Astrocyte (in vitro differentiated cells and primary cell): ENCODE results near the gene KCNMA1. TPM values are rescaled to one million over a fixed set of nuclear protein-coding genes. Genes with fewer than 3 reads are reported as not detected.

ENCODE experiments used
- DNase-seq: peaks from one replicate; pipeline ENCODE4 v3.0.0-alpha.2; 2010; ENCODE audit warnings: low read depth
- FAIRE-seq: peaks from 2 replicates; lab custom pipeline; 2011; peaks lifted over from hg19 to GRCh38; lab: Jason Lieb, UNC
- H2AFZ ChIP-seq: 2 replicates; pipeline ENCODE4 v1.6.0; 2012; ENCODE audit warnings: low read depth, low read length, inconsistent platforms
- H3K27ac ChIP-seq: 2 replicates; pipeline ENCODE4 v1.5.1; 2011; ENCODE audit warnings: low read depth, low read length, inconsistent platforms
- H3K27me3 ChIP-seq: 2 replicates; pipeline ENCODE4 v1.6.0; 2011; ENCODE audit warnings: low read length, inconsistent platforms; ENCODE audit not compliant: insufficient read depth
- H3K36me3 ChIP-seq: 2 replicates; pipeline ENCODE4 v1.5.1; 2011; ENCODE audit warnings: low read length, inconsistent platforms; ENCODE audit not compliant: insufficient read depth
- H3K4me1 ChIP-seq: 2 replicates; pipeline ENCODE4 v1.5.1; 2011; ENCODE audit warnings: low read length, inconsistent platforms; ENCODE audit not compliant: insufficient read depth
- H3K4me2 ChIP-seq: 2 replicates; pipeline ENCODE4 v1.6.0; 2012; ENCODE audit warnings: low read length, inconsistent platforms
- H3K4me3 ChIP-seq: 2 replicates; pipeline ENCODE4 v1.5.1; 2011; ENCODE audit warnings: low read depth, mild to moderate bottlenecking, low read length, inconsistent platforms; ENCODE audit not compliant: insufficient read depth
- H3K79me2 ChIP-seq: 2 replicates; pipeline ENCODE4 v1.6.0; 2012; ENCODE audit warnings: mild to moderate bottlenecking, low read length, inconsistent platforms; ENCODE audit not compliant: insufficient read depth
- H3K9ac ChIP-seq: 2 replicates; pipeline ENCODE4 v1.6.0; 2012; ENCODE audit warnings: mild to moderate bottlenecking, low read length, inconsistent platforms
- H3K9me3 ChIP-seq: 2 replicates; pipeline ENCODE4 v1.5.1; 2012; ENCODE audit warnings: low read depth, mild to moderate bottlenecking, low read length, inconsistent platforms; ENCODE audit not compliant: insufficient read depth
- H4K20me1 ChIP-seq: 2 replicates; pipeline ENCODE4 v1.6.0; 2012; ENCODE audit warnings: low read length, inconsistent platforms; ENCODE audit not compliant: insufficient read depth
- H3K27ac Mint-ChIP-seq: one replicate; pipeline ENCODE4 v1.8.0; 2021; ENCODE audit warnings: mild to moderate bottlenecking, mixed read lengths; ENCODE audit not compliant: unreplicated experiment
- H3K27me3 Mint-ChIP-seq: one replicate; pipeline ENCODE4 v1.8.0; 2021; ENCODE audit warnings: low read depth, mixed read lengths; ENCODE audit not compliant: unreplicated experiment
- H3K36me3 Mint-ChIP-seq: one replicate; pipeline ENCODE4 v1.8.0; 2021; ENCODE audit warnings: low read depth, mixed read lengths; ENCODE audit not compliant: unreplicated experiment
- H3K4me1 Mint-ChIP-seq: one replicate; pipeline ENCODE4 v1.8.0; 2021; ENCODE audit warnings: low read depth, mixed read lengths; ENCODE audit not compliant: unreplicated experiment
- H3K4me3 Mint-ChIP-seq: one replicate; pipeline ENCODE4 v1.8.0; 2021; ENCODE audit warnings: mild to moderate bottlenecking, moderate library complexity, mixed read lengths; ENCODE audit not compliant: unreplicated experiment
- H3K9me3 Mint-ChIP-seq: one replicate; pipeline ENCODE4 v1.8.0; 2021; ENCODE audit warnings: mild to moderate bottlenecking, mixed read lengths; ENCODE audit not compliant: unreplicated experiment
- CTCF ChIP-seq: IDR thresholded peaks from 2 replicates; pipeline ENCODE4 v1.5.1; 2011; ENCODE audit warnings: low read depth, mild to moderate bottlenecking, inconsistent platforms, low read length, moderate library complexity; ENCODE audit not compliant: insufficient read depth
- EZH2 ChIP-seq: IDR thresholded peaks from 2 replicates; pipeline ENCODE4 v1.6.1; 2012; ENCODE audit warnings: mild to moderate bottlenecking, low read length, inconsistent platforms; ENCODE audit not compliant: insufficient read depth
- total RNA-seq: library from RNA; stranded (reverse); gene quantifications from 2 replicates; pipeline ENCODE4 v1.2.1, GENCODE V29; 2021

KCNMA1 gene
- total RNA-seq, 1 donor from 2014 or later: 45.8 TPM

GRCh38 chr10:77496941-77497420 lies 140.6 kb downstream of the KCNMA1 start:
- Mint-ChIP-seq H3K36me3 (peaks cover 5% of the 10 kb centered on the region), H3K27me3 (no peaks in the 10 kb centered on the region), H3K4me3 (no peak overlapping the region), H3K27ac (peak overlapping the region; percentile 9), H3K4me1 (peaks cover 21% of the 10 kb centered on the region), H3K9me3 (no peaks in the 10 kb centered on the region)
- TF ChIP-seq CTCF: no peak
- TF ChIP-seq EZH2: no peak
- Histone ChIP-seq H3K4me1 (peaks cover 45% of the 10 kb centered on the region), H3K79me2 (peaks cover 5% of the 10 kb centered on the region), H3K4me2 (peak overlapping the region; percentile 4), H3K4me3 (no peak overlapping the region), H3K27ac (peak overlapping the region; percentile 31), H3K27me3 (no peaks in the 10 kb centered on the region), H4K20me1 (no peaks in the 10 kb centered on the region), H3K36me3 (no peaks in the 10 kb centered on the region), H2AFZ (no peak overlapping the region), H3K9ac (no peak overlapping the region), H3K9me3 (no peaks in the 10 kb centered on the region)
- FAIRE-seq (peak; percentile 9), DNase-seq (peak; percentile 51)

GRCh38 chr10:77494756-77495541 lies 142.7 kb downstream of the KCNMA1 start:
- H3K27me3 Mint-ChIP-seq: no peaks in the 10 kb centered on the region
- no peak for FAIRE-seq
- TF ChIP-seq CTCF (no peak), EZH2 (no peak)

GRCh38 chr10:77494327-77494726 lies 143.3 kb downstream of the KCNMA1 start:
- no peak for FAIRE-seq
- H3K9me3 Mint-ChIP-seq: no peaks in the 10 kb centered on the region

More at GRCh38 chr10:77494756-77495541, 142.7 kb downstream of the KCNMA1 start:
- no peak overlapping the region for H3K9ac ChIP-seq
- H3K4me2 ChIP-seq: peak overlapping the region; percentile 42
- H3K27ac ChIP-seq: no peak overlapping the region
- no peaks in the 10 kb centered on the region for H3K9me3 ChIP-seq
- H3K36me3 ChIP-seq: no peaks in the 10 kb centered on the region
- Mint-ChIP-seq H3K4me1 (peaks cover 4% of the 10 kb centered on the region), H3K36me3 (peaks cover 5% of the 10 kb centered on the region), H3K27ac (no peak overlapping the region), H3K4me3 (no peak overlapping the region), H3K9me3 (no peaks in the 10 kb centered on the region)
- no peaks in the 10 kb centered on the region for H3K27me3 ChIP-seq
- H3K4me1 ChIP-seq: peaks cover 38% of the 10 kb centered on the region
- no peak overlapping the region for H3K4me3 ChIP-seq
- H2AFZ ChIP-seq: no peak overlapping the region
- no peak for DNase-seq
- no peaks in the 10 kb centered on the region for H4K20me1 ChIP-seq
- peaks cover 5% of the 10 kb centered on the region for H3K79me2 ChIP-seq

More at GRCh38 chr10:77494327-77494726, 143.3 kb downstream of the KCNMA1 start:
- Histone ChIP-seq H3K36me3 (no peaks in the 10 kb centered on the region), H3K4me2 (peak overlapping the region; percentile 42), H2AFZ (no peak overlapping the region), H3K27me3 (no peaks in the 10 kb centered on the region), H4K20me1 (no peaks in the 10 kb centered on the region), H3K79me2 (peaks cover 5% of the 10 kb centered on the region), H3K4me1 (peaks cover 38% of the 10 kb centered on the region), H3K4me3 (no peak overlapping the region), H3K9ac (peak overlapping the region; percentile 13), H3K9me3 (no peaks in the 10 kb centered on the region), H3K27ac (no peak overlapping the region)
- no peaks in the 10 kb centered on the region for H3K27me3 Mint-ChIP-seq
- no peak for DNase-seq
- peaks cover 4% of the 10 kb centered on the region for H3K4me1 Mint-ChIP-seq
- no peak overlapping the region for H3K27ac Mint-ChIP-seq
- H3K4me3 Mint-ChIP-seq: no peak overlapping the region
- peaks cover 5% of the 10 kb centered on the region for H3K36me3 Mint-ChIP-seq
- TF ChIP-seq EZH2 (no peak), CTCF (peak; percentile 27)
